ENCODE results near the gene TRERF1.

The TRERF1 gene

GRCh38 chr6:42274898-42275297 is 176.8 kb downstream of the TRERF1 start:
- H3K27ac ChIP-seq (ENCODE audit: low read depth, low read length, poor library complexity, severe bottlenecking) = no peak overlapping the region
- peaks cover 12% of the 10 kb centered on the region; the same call in 1 of the 2 replicates for H3K27me3 ChIP-seq (ENCODE audit: insufficient read depth, low read length)
- TF ChIP-seq CTCF (IDR thresholded peaks at IDR 0.05; ENCODE audit: low read length) = no peak
- no peak for TF ChIP-seq EZH2 (IDR thresholded peaks at IDR 0.05; ENCODE audit: borderline replicate concordance, low read length)
- H3K9me3 ChIP-seq (ENCODE audit: low read length) = no peaks in the 10 kb centered on the region
- no peak overlapping the region for H3K4me3 ChIP-seq (ENCODE audit: low read depth, low read length, poor library complexity, severe bottlenecking)
- H2AFZ ChIP-seq (ENCODE audit: low read length) = no peak overlapping the region
- no peaks in the 10 kb centered on the region for H3F3A ChIP-seq (ENCODE audit: insufficient read depth, low read length)
- H3K9me2 ChIP-seq (ENCODE audit: low read depth, low read length) = no peaks in the 10 kb centered on the region
- no peaks in the 10 kb centered on the region for H3K79me2 ChIP-seq (ENCODE audit: insufficient read depth, low read length)
- no peaks in the 10 kb centered on the region for H4K20me1 ChIP-seq (ENCODE audit: insufficient read depth, low read length)
- no peaks in the 10 kb centered on the region for H3K36me3 ChIP-seq (ENCODE audit: insufficient read depth, low read length)
- H3K9ac ChIP-seq (ENCODE audit: low read length) = no peak overlapping the region
- peaks cover 1% of the 10 kb centered on the region for H3K4me1 ChIP-seq (ENCODE audit: insufficient read depth, low read length, severe bottlenecking)
- no peak overlapping the region for H3K4me2 ChIP-seq (ENCODE audit: low read length)

GRCh38 chr6:42271834-42272805 is 179.6 kb downstream of the TRERF1 start:
- H3F3A ChIP-seq (ENCODE audit: insufficient read depth, low read length) = no peaks in the 10 kb centered on the region
- H3K36me3 ChIP-seq (ENCODE audit: insufficient read depth, low read length) = no peaks in the 10 kb centered on the region
- no peak overlapping the region for H3K9ac ChIP-seq (ENCODE audit: low read length)
- no peaks in the 10 kb centered on the region for H3K9me3 ChIP-seq (ENCODE audit: low read length)
- no peak overlapping the region for H3K27ac ChIP-seq (ENCODE audit: low read depth, low read length, poor library complexity, severe bottlenecking)
- no peak overlapping the region for H3K4me3 ChIP-seq (ENCODE audit: low read depth, low read length, poor library complexity, severe bottlenecking)
- peaks cover 7% of the 10 kb centered on the region; the same call in 1 of the 2 replicates for H3K27me3 ChIP-seq (ENCODE audit: insufficient read depth, low read length)
- H4K20me1 ChIP-seq (ENCODE audit: insufficient read depth, low read length) = no peaks in the 10 kb centered on the region
- TF ChIP-seq CTCF (IDR thresholded peaks at IDR 0.05; ENCODE audit: low read length) (no peak), EZH2 (IDR thresholded peaks at IDR 0.05; ENCODE audit: borderline replicate concordance, low read length) (no peak)
- H3K4me1 ChIP-seq (ENCODE audit: insufficient read depth, low read length, severe bottlenecking) = peaks cover 13% of the 10 kb centered on the region
- H3K4me2 ChIP-seq (ENCODE audit: low read length) = no peak overlapping the region
- no peaks in the 10 kb centered on the region for H3K79me2 ChIP-seq (ENCODE audit: insufficient read depth, low read length)
- no peak overlapping the region for H2AFZ ChIP-seq (ENCODE audit: low read length)
- H3K9me2 ChIP-seq (ENCODE audit: low read depth, low read length) = no peaks in the 10 kb centered on the region

GRCh38 chr6:42269974-42270510 is 181.7 kb downstream of the TRERF1 start:
- H3K9ac ChIP-seq (ENCODE audit: low read length) = no peak overlapping the region
- H3K27ac ChIP-seq (ENCODE audit: low read depth, low read length, poor library complexity, severe bottlenecking) = no peak overlapping the region
- no peak overlapping the region for H3K4me3 ChIP-seq (ENCODE audit: low read depth, low read length, poor library complexity, severe bottlenecking)
- no peaks in the 10 kb centered on the region for H3K79me2 ChIP-seq (ENCODE audit: insufficient read depth, low read length)
- H3K4me2 ChIP-seq (ENCODE audit: low read length) = no peak overlapping the region
- TF ChIP-seq CTCF (IDR thresholded peaks at IDR 0.05; ENCODE audit: low read length) (no peak), EZH2 (IDR thresholded peaks at IDR 0.05; ENCODE audit: borderline replicate concordance, low read length) (no peak)
- H3K4me1 ChIP-seq (ENCODE audit: insufficient read depth, low read length, severe bottlenecking) = peaks cover 13% of the 10 kb centered on the region
- H3K9me3 ChIP-seq (ENCODE audit: low read length) = no peaks in the 10 kb centered on the region
- no peak overlapping the region for H2AFZ ChIP-seq (ENCODE audit: low read length)
- H3K27me3 ChIP-seq (ENCODE audit: insufficient read depth, low read length) = peaks cover 4% of the 10 kb centered on the region; the same call in 1 of the 2 replicates
- no peaks in the 10 kb centered on the region for H4K20me1 ChIP-seq (ENCODE audit: insufficient read depth, low read length)
- no peaks in the 10 kb centered on the region for H3K36me3 ChIP-seq (ENCODE audit: insufficient read depth, low read length)
- H3F3A ChIP-seq (ENCODE audit: insufficient read depth, low read length) = no peaks in the 10 kb centered on the region
- H3K9me2 ChIP-seq (ENCODE audit: low read depth, low read length) = no peaks in the 10 kb centered on the region

All from OCI-LY1 (cell line).